ENCODE measurements around the gene NHLH2.

DNA sequence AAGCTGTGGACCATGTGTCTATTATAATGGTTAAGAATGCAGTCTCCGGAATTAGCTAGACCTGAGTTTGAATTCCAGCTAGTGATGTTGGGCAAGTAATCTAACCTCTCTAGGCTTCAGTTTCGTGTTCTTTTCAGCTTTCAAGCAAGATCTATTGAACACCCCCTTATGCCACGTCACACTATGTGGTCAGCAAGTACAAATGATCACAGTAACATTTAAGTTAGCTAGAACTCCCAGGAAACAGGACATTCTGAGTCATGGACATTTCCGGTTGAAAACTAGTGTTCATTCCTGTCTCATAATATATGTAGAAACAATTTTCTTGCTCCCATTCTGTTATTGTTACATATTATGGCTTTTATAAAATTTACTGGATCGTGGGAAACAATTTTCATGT, 34.0 kb upstream of the NHLH2 start:
- TF ChIP-seq, protein P1, sequence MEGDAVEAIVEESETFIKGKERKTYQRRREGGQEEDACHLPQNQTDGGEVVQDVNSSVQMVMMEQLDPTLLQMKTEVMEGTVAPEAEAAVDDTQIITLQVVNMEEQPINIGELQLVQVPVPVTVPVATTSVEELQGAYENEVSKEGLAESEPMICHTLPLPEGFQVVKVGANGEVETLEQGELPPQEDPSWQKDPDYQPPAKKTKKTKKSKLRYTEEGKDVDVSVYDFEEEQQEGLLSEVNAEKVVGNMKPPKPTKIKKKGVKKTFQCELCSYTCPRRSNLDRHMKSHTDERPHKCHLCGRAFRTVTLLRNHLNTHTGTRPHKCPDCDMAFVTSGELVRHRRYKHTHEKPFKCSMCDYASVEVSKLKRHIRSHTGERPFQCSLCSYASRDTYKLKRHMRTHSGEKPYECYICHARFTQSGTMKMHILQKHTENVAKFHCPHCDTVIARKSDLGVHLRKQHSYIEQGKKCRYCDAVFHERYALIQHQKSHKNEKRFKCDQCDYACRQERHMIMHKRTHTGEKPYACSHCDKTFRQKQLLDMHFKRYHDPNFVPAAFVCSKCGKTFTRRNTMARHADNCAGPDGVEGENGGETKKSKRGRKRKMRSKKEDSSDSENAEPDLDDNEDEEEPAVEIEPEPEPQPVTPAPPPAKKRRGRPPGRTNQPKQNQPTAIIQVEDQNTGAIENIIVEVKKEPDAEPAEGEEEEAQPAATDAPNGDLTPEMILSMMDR (IDR thresholded peaks at IDR 0.05), result no peak
- TF ChIP-seq POLR2AphosphoS5 (IDR thresholded peaks at IDR 0.05; ENCODE audit: low read depth, low read length), result no peak
- TF ChIP-seq TCF7L2 (IDR thresholded peaks at IDR 0.05; ENCODE audit: low read depth, low read length), result no peak
- TF ChIP-seq, protein P2, sequence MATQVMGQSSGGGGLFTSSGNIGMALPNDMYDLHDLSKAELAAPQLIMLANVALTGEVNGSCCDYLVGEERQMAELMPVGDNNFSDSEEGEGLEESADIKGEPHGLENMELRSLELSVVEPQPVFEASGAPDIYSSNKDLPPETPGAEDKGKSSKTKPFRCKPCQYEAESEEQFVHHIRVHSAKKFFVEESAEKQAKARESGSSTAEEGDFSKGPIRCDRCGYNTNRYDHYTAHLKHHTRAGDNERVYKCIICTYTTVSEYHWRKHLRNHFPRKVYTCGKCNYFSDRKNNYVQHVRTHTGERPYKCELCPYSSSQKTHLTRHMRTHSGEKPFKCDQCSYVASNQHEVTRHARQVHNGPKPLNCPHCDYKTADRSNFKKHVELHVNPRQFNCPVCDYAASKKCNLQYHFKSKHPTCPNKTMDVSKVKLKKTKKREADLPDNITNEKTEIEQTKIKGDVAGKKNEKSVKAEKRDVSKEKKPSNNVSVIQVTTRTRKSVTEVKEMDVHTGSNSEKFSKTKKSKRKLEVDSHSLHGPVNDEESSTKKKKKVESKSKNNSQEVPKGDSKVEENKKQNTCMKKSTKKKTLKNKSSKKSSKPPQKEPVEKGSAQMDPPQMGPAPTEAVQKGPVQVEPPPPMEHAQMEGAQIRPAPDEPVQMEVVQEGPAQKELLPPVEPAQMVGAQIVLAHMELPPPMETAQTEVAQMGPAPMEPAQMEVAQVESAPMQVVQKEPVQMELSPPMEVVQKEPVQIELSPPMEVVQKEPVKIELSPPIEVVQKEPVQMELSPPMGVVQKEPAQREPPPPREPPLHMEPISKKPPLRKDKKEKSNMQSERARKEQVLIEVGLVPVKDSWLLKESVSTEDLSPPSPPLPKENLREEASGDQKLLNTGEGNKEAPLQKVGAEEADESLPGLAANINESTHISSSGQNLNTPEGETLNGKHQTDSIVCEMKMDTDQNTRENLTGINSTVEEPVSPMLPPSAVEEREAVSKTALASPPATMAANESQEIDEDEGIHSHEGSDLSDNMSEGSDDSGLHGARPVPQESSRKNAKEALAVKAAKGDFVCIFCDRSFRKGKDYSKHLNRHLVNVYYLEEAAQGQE (IDR thresholded peaks at IDR 0.05; ENCODE audit: insufficient read depth in 1 of 2, low read depth in 2 of 2, low read length in 1 of 2), result no peak
- no peak for TF ChIP-seq SIN3A (IDR thresholded peaks at IDR 0.05; ENCODE audit: borderline replicate concordance, insufficient read depth, low read depth, low read length)
